NCI-H82 (cell line): ENCODE results near the gene KRTAP19-8.

Experiments
- DNase-seq: peaks from one replicate; lab custom pipeline; 2025; lab: John Stamatoyannopoulos, UW

The KRTAP19-8 gene, protein sequence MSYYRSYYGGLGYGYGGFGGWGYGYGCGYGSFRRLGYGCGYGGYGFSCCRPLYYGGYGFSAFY

DNA sequence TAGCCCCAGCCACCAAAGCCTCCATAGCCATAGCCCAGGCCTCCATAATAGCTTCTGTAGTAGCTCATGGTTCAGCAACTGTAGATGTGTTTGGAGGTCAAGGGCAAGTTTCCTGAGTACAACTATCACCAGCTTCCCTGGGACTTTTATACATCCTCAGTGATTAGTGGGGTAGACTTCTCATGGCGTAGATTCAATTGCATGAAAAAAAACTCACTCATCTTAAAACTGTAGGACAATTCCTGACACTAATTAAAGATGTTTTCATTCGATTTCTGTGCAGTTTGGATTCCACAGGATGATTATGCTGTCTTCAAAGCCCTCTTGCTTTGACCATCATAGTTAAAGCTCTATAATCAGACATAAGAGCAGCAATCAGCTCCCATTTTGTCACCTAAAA, at the start of gene KRTAP19-8:
Gene KRTAP19-8 (minus strand): TSS at position 101 of the 400 bp plus-strand sequence. CDS start 33 bp downstream, at position 68.
- DNase-seq = no peak

DNA sequence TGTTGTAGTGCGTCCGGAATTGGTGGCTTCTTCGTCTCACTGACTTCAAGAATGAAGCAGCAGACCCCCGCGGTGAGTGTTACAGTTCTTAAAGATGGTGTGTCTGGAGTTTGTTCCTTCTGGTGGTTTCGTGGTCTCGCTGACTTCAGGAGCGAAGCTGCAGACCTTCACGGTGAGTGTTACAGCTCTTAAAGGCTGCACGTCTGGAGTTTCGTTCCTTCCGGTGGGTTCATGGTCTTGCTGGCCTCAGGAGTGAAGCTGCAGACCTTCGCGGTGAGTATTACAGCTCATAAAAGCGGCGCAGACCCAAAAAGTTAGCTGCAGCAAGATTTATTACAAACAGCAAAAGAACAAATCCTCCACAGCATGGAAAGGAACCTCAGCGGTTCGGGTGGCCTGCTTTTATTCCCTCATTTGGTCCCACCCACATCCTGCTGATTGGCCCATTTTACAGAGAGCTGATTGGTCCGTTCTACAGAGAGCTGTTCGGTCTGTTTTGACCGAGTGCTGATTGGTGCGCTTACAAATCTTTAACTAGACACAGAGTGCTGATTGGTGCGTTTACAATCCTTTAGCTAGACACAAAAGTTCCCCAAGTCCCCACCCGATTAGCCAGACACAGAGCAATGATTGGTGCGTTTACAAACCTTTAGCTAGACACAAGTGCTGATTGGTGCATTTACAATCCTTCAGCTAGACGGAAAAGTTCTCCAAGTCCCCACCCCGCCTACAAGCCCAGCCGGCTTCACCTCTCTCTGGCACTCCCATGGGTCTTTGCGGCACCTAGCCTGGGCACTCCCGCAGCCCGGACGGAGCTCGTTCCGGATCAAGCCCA, 49.6 kb upstream of the KRTAP19-8 start:
- no peak for DNase-seq

DNA sequence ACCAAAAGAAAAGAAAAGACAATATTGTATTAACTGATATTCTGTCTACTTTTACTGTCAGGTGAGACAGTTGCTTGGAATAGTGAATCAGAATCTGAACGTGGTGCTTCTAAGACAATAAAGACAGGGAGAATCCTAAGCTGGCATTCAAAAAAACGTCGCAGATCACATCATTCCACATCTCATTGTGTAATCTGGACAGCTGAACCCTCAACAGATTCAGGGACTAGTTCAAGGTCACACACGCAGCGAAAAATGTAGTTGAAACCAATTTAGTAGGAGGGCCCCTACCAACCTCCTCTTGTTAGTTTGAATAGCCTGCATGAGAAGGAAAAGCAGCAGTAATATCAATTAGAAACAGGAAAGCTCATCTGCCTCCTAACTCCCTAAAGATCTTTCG, 46.4 kb upstream of the KRTAP19-8 start:
- no peak for DNase-seq

DNA sequence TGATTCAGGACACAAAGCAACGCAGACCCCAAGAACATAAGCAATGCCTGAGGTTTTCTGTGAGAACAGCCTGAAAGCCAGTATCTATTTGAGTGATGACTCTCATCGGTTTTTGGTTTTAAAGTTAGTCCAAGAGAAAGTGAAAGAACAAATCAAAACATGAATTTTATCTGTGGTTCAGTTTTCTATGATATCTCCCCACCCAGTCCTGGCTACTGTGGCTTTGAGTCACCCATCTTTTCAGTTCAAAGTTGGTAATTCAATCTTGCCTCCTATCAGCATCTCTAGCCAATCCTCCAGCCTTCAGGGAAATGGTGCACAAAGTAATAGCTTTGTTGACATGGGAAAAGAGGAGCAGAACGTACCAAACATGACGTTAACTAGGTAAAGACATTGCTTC, 40.5 kb upstream of the KRTAP19-8 start:
- no peak for DNase-seq

DNA sequence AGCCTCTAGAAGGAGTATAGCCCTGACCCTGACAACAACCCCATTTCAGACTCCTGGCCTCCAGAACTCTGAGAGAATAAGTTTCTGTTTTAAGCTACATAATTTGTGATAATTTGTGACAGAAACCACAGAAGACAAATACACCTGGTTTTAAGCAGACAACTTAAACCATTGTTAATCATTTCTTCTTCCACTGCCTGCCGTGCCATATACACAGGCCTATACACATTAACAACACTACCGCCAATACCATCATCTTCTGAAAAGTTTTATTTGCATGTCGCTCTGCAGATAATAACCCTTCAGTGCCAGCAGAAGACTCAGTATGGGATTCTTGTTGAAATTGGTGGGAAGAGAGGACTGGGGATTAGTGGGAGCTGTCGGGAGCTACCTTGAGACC, 39.9 kb upstream of the KRTAP19-8 start:
- no peak for DNase-seq

DNA sequence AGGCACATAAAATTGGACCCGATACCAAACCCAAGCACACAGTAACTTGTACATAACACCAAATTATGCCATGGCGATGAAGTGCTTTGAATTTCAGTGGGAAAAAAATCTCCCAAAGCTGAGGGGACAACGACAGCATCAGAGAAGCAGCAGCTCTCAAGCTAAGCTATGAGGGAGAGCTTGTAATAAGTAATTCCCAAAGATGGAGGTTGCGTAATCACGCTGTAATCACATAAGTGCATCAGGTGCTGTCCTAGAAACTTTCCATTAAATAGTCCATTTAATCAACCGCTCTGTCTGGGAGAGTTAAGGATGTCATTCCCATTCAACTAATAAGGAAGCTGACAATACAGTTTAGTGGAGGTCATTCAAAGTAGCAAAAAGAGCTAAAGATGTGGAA, 37.6 kb upstream of the KRTAP19-8 start:
- peak; percentile 92 for DNase-seq

DNA sequence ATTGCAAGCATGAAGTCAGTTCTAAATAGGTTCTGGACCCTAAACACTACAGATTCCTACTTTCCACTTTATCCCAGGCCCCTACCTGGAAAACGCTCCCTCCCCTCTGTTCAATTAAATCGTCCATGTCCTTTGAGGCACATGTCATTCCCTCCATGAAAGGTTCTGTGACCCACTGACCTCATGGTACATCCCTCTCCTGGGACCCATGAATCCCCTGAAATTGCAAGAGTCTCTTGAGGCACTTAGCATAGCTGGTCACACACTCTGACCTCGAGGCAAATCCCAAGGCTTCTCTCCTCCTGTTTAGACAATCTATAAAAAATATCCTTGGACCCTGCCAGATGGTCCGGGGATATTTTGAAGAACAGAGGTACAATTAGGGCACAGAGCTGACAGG, 34.3 kb upstream of the KRTAP19-8 start:
- peak; percentile 73 for DNase-seq

DNA sequence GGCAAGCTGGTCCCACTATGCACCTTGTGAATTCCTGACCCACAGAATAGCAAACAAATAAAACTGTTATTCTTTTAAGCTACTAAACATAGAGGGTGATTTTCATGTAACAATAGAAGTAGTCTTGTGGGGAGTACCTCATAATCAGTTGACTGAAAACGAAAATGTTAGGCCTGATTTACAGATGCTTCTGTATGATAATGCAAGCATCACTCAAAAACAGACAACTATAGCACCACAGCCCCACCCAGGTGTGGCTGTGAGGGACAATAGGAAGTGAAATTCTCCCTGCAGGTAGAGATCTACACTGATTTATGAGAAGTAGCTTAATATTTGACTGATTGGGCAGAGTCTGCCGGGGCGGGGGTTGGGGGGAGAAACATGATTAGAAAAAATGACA, 26.5 kb upstream of the KRTAP19-8 start:
- no peak for DNase-seq

DNA sequence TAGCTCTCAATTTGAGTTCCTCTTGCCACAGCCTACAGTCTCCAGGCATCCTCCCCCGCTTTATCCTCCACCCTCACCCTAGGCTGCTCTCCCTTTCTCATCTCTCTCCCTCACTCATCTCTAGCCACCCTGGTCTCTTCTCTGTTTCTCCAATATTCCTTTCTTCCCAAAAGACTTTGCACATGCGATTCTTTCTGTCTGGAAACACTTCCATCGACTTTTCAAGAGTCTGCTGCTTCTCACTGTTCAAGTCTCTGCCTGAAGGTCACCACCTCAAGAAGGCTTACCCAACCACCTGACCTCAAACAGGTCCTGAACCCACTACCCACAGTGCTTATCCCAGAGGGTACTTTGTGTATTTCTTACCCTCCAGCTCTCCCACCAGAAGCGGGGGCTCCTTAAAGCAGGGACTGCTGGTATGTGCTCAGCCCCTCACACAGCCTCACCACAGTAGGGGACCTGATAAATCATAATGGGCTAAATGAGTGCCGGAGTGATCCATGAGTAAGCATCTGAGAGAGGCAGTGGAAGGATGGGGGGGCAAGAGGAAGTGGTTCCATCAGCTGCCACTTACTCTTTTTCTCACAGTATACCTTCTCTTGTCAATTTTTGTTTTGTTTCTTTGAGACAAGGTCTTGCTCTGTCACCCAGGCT, 14.3 kb upstream of the KRTAP19-8 start:
- DNase-seq = no peak

DNA sequence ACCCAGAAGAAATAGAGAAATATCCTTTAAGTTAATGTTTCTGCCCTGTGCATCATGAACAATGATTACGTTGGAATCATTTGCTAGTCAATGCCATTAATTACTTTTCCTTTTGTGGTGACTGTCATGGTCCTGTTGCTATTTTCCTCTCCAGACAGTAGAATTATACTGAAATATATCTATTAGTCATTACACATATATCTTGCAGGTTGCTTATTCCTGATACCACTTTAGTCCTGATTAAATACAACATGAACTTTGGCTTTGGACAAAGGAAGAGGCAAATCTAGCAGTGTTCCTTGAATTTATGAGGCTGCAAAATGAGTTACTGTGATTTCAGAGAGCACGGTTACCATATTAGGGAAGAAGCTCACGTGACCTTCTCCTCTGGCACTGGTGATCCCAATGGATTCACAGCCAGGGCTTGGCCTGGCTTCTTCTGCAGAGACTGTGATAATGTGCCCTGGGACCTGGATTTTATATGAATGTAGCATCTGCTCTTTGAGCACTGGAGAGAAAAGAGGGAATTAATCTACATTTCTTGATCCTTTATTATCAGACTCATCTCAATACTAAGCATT, 12.4 kb upstream of the KRTAP19-8 start:
- no peak for DNase-seq

DNA sequence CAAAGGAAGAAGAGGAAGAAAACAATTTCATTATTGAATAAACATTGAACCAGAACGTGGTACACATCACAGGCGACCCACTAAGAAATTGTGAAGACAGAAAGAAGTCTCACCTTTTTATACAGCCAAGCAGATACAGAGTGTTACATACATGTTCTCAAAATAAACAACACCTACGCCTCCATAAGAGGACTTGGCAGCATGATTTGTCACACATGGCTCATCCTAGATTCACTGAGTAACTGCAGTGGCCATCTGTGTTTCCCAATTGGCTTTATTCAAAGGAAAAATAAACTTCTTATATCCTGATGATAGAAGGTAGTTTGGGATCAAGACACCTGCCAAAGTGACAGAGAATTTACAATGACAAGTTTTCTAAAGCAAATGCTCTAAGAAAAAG, 7.6 kb upstream of the KRTAP19-8 start:
- DNase-seq = no peak

DNA sequence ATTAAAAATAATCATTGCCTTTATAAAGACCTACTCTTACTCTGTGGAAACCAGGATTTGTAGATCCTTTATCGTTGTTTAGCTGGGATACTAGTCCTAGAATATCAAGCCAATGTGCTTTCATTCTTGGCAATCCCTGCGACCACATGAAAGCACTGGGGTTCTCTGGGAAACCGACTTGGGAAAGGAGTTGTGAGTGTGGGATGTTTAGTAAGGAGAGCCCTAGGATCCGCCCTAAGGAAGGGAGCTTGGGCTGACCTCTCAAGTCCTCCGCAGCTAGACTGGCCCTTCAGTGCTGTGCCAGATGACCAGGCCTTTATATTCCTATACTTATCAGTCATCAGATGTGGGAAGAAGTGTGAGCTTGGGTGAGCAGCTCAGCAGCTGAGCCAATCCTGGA, 5.2 kb upstream of the KRTAP19-8 start:
- DNase-seq = no peak

DNA sequence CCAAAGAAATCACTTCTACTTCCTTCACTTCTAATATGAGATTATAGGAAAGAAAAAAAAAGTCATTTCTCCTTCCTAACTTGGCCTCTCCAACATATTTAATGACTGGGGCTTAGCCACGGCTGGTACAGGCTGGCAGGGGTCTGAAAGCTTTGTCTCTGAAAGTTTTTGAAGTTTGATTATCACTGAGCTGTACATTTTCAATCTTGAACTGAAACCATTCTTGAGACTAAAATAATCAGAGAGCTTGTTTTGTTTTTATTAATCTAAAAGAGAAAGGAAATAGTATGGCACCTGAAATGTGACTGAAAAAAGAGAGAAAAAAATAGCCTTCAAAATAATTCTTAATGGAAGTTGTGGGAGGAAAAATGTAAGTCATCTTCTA, 3.8 kb upstream of the KRTAP19-8 start:
- no peak for DNase-seq

DNA sequence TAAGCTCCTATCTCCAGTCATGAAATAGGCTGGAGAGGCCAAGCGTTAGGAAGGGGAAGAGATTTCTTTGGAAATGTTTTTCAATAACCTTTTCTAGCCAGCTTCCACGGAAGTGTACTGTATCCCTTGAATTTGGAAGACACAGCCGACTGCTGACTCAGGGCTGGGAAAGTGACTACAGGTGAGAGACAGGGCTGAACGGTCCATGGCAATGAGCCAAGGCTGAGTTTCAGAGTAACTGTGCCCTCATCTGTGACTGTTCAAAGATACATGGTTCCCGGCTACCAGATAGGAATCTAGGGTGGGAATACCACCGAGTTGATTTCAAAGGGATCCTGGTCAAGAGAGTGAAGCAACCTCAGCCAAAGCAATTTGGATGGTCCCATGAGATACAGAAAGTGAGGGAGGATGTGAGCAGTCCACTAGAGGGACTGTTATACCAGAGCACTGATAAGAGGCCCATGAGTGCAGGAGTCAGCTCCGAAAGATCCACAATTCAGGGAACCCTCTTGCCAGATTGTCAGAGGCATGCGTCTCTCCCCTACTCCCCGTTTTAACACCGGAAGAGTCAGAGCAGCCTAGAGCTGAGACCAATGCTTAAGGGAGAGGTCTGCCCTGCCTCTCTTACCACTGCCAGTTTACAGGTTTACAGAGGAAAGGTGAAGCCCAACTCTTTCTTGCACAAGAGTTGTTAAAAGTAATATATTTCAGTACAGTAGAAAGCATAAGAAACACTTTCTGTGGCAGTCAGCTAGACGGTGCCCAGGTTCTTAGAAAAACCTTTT, 3.2 kb upstream of the KRTAP19-8 start:
- peak; percentile 60 for DNase-seq

DNA sequence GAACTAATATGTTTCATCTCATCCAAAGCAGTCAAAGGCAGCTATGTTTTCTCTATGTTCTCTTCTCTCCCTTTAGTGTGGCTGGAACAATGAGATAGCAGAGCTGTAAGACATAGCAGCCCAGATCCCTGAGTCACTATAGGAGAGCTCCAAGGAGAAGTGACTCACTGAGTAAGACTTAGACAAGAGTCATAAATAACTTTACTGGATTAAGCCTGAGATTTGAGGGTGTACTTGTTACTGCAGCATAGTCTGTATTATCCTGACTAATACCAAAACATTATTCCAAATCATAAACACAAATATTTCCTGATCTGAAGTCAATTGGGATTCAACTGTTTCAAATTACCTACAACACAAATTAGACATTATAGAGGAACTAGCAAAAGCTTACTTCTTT, 3.9 kb downstream of the KRTAP19-8 start:
- DNase-seq = no peak

DNA sequence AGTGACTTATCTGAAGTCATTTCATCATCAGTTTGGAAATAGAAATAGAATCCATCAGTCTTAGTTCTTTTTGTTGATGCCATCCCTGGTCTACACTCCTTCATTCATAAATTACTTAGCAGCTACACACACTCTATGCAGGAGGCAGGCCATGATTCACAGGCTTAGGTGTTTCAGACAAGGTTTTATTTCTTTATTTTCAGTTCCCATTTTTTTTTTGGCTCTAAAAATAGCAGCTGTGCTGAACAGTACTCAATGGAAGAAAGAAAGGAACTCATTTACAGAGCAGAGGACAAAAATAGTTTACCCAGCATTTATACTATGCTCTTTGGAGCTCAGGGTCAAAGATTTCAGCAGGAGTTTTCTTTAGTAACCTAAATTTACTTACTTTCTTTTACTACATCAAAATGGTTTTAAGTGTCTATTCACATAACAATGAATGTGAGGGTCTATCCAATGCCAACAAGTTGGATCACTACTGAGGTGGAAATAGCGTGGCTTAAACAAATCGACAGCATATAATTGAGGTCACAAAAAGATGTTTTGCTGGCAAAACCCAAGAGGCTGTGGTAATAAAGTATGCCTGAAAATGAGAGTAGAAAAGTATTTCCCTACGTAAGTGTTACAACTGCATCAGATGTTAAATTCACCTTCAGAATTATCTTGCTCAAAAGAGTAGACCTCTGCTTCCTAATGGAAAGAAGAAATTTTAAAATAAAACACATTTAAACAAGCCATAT, 7.7 kb downstream of the KRTAP19-8 start:
- no peak for DNase-seq

DNA sequence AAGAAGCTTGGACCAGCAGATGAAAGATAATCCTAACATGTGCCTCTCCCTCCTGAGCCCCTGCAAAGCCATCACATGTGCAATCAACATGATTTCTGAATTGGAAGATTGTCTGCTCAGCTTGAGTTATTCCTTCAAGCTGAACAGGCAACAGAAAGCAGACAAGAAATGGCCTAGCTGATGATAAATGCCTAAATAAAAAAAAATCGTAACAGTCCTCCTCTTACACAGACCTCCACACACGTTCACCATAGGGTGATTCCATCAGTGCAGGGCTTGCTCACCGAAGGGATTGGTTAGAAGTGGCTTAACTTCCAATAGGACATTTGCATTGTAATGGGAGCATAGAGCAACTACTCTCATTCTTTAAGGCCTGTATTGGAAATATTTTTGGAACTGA, 14.6 kb downstream of the KRTAP19-8 start:
- DNase-seq = no peak

DNA sequence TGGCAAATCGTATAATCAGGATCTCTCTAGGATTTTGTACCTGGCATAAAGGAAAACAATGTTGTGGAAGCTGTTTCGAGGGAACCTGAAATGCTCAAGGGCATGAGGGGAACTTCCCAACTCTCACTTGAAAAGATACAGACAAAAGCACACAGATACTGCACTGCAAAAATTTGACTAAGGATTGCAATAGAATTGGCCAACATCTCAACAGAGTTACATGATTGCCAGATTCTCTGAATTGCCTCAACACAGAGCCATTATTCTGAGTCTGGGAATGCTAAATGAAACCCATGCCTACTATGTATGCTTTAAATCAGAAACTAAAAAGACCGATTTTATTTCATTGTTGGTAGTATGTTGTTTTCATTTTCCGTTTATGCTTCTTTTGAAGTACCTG, 16.0 kb downstream of the KRTAP19-8 start:
- no peak for DNase-seq

DNA sequence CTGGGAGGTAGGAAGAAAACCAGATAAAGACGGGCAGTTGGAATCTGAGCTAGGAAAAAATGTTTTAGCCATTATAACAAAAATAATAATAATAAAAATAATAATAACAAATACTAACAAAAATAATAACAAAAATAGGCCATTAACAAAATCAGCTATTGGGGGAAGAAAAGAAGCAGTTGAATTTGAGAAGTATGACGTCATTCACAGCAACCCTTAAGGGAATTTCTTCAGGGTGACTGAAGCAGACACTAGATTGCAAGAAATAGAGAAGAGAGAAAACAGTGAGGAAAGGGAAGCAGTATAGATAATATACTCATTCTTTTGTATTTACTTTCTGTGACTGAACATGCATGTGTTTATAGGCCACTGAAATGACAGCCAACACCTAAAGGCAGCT, 20.0 kb downstream of the KRTAP19-8 start:
- DNase-seq = no peak

DNA sequence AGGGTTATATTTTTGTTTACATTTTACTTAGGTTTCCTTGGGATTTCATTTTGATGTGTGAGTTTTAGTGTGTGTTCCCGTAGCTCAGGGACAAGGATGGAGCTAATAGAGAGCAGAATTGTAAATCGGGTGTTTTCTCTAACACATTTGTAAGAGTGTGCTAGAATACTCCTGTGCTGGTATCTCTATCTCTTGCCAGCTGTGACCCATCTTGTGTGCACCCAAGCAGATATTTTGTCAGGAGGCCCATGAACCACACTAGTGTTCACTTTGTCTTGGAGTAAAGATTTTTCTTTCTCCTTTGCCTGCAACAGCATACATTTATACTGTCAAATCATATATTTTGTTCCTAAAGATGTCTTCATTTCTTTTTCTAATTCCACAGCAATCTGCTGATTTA, 23.4 kb downstream of the KRTAP19-8 start:
- DNase-seq = no peak
